Measurements from ENCODE around the gene MPPED2. TPM values are rescaled to one million over a fixed set of nuclear protein-coding genes. Genes with fewer than 3 reads are reported as not detected.

The MPPED2 gene
- total RNA-seq, 8 experiments from 2014 or later = 0.56 to 25.6 (median 11.8) TPM

DNA sequence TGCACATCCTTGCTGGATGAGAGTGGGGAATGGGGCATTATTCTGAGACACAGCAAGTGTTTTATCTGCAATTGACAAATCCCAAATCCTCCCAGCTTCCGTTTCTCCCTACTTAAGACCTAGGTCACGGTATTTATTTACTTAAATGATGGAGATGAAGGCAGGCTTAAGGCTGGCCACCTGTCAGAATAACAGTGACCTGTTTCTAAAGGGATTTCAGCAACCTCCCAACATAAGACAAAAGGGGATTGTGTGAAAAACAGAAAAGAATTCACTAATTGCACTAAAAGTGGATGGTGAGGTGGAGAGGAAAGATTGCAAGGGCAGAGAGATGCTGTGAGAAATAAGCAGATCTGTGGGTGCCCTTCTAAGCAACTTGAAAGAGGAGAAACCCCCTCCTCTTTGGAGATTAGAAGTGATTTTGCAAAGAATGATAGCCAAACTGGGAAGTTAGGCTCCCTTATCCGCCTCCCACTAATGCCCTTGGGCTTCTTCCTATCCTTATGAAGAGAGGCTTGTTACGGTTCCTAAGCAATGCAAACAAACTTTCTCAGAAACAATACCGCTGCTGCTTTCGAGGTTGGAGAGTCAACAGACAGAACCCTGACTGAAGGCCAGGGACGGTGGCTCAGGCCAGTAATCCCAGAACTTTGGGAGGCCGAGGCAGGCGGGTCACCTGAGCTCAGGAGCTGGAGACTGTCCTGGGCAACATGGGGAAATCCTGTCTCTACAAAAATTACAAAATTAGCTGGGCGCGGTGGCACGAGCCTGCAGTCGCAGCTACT is 179.0 kb downstream of the MPPED2 start:
- Histone ChIP-seq H3K4me1 (replicated peaks in 1 of 2) (peaks cover 3 to 25% of the 10 kb centered on the region in 2 donors), H3K27ac (no peak overlapping the region), H3K4me3 (no peak overlapping the region)
- in situ Hi-C loops (cut with MboI; ENCODE audit: low pct_unique_long_range_greater_than_20kb in 2 of 9, low sequenced_read_pairs in 9 of 9, unreplicated experiment in 9 of 9) = no loop called here
- WGBS, 10 experiments = 21 to 96% (median 66%) methylated on average over 3 to 12 of the region's 13 CpGs; no CpG with 5 or more reads in 1 of the 10 experiments
- ATAC-seq (replicated peaks in 6 of 8) = peak in 1 of 8 experiments; percentile 65

DNA sequence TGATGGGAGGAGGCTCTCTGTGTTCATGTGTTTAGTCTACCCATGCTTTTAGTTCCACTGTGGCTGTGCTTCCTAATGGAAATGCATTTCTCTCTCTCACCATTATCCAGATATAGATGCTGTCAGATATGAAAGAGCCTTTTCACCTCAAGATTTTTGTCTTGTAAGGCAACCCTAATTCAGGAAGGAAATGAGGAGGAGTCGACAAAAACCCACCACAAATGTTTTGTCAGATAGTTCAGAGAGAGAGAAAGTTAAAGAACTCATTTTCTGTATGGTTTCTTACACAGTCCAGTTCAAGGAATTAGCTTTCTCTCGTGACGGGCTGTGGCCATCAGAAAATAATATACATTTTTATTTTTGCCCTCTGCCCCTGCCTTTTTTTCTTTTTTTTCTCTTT is 180.8 kb downstream of the MPPED2 start:
- Histone ChIP-seq H3K4me3 (no peak overlapping the region), H3K4me1 (replicated peaks in 1 of 2) (peaks cover 3 to 21% of the 10 kb centered on the region in 2 donors), H3K27ac (no peak overlapping the region)
- in situ Hi-C loops (cut with MboI; ENCODE audit: low pct_unique_long_range_greater_than_20kb in 2 of 9, low sequenced_read_pairs in 9 of 9, unreplicated experiment in 9 of 9) = no loop called here
- WGBS, 10 experiments = 0 to 100% (median 85%) methylated on average over 1 to 3 of the region's 3 CpGs; no CpG with 5 or more reads in 3 of the 10 experiments
- ATAC-seq (replicated peaks in 6 of 8) = peak in 1 of 8 experiments; percentile 27

DNA sequence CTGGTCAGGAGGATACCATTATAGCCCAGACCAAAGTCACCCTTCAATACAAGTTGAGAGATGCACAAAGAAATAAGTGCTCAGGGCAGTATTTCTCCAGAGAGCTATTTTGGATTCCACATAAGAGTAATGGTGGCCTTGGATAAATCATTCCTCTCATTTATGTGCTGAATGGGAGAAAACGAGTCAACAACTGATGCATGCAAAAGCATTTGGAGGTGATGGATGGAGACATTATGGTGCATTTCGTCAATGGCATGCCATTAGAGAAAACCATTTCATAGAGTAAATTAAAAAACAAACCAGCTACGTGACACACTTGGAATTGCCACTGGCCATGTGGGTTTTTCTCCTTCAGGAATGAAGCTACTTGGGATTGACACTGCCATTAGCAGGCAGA is 182.0 kb downstream of the MPPED2 start:
- in situ Hi-C loops (cut with MboI; ENCODE audit: low pct_unique_long_range_greater_than_20kb in 2 of 9, low sequenced_read_pairs in 9 of 9, unreplicated experiment in 9 of 9) = no loop called here
- H3K4me1 ChIP-seq (replicated peaks in 1 of 2) = peaks cover 3 to 23% of the 10 kb centered on the region in 2 donors
- H3K4me3 ChIP-seq = no peak overlapping the region
- peak in 5 of 8 experiments; percentile 18 to 59 (median 43) for ATAC-seq (replicated peaks in 6 of 8)
- no peak overlapping the region for H3K27ac ChIP-seq
- 0 to 75% (median 34%) methylated on average over 1 to 3 of the region's 3 CpGs; no CpG with 5 or more reads in 4 of the 10 experiments for WGBS, 10 experiments

DNA sequence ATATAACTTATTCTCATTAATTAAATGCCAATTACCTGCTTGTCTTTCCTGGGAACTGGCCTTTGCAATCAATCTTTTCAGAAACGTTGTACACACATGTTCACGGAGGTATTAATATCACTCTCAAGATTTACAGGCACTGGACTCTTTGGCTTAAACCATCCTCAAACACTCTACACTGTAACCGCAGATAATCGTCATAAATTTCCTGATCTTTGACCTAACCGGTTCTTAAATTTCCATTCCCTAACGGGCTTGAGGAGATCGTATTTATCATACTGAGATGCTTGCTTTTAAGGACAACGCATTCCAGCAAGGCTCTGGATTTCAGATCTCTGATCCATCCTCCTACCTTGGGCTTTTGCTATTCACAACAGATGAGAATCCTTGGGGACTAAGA is 190.4 kb downstream of the MPPED2 start:
- Histone ChIP-seq H3K4me3 (no peak overlapping the region), H3K4me1 (replicated peaks in 1 of 2) (peaks cover 11 to 29% of the 10 kb centered on the region in 2 donors), H3K27ac (no peak overlapping the region)
- WGBS, 10 experiments = 0 to 65% (median 45%) methylated on average over 1 to 8 of the region's 8 CpGs; no CpG with 5 or more reads in 1 of the 10 experiments
- ATAC-seq (replicated peaks in 6 of 8) = peak in 5 of 8 experiments; percentile 57 to 94 (median 89)
- in situ Hi-C loops (cut with MboI; ENCODE audit: low pct_unique_long_range_greater_than_20kb in 2 of 9, low sequenced_read_pairs in 9 of 9, unreplicated experiment in 9 of 9) = no loop called here

DNA sequence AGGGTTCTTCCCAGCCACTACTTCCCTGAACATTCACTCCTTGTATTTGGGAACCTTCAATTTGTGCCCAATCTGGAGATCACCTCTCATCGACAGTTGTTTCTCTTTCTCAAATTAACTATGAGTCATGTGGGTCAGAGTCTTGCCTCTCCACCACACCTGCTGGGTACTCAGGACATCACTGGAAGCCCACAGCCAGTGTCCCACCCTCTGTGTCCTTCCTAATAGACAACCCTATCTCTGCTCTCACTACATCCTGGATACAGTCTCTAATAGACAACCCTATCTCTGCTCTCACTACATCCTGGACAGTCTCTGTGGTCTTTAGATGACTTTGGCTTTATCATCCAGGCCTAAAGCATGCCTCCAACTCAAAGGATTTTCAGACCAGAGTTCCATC is 193.1 kb downstream of the MPPED2 start:
- peaks cover 22 to 32% of the 10 kb centered on the region in 2 donors for H3K4me1 ChIP-seq (replicated peaks in 1 of 2)
- no peak overlapping the region for H3K4me3 ChIP-seq
- ATAC-seq (replicated peaks in 6 of 8) = no peak
- WGBS, 10 experiments = 0 to 100% (median 85%) methylated on average over 1 of the region's 1 CpG; no CpG with 5 or more reads in 4 of the 10 experiments
- no peak overlapping the region for H3K27ac ChIP-seq
- in situ Hi-C loops (cut with MboI; ENCODE audit: low pct_unique_long_range_greater_than_20kb in 2 of 9, low sequenced_read_pairs in 9 of 9, unreplicated experiment in 9 of 9) = no loop called here

DNA sequence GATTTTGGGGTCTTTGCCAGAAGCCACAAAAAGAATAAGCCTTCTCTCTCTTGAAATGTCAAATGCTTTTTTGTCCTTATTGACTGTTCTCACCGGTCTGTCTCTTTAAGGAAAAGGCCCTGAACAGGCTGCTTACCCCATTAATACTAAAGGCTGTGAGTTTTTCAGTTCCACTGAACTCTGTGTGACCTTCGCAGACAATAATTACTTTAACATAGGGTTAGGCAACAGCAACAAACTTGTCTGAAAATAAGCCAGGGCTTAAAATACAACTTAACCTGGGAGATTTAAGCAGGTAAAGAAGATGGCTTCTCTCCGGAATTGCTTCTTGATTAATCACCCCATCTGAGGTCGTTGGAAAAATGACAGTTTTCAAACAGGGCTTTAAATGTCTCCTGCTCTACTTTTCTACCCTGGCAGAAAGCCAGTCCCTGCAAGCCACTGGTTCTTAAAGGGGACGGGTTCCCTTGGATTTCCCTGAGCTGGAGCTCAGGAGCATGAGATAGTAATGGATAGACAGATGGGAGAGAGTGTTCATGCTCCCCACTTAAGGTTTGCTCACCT is 193.8 kb downstream of the MPPED2 start:
- ATAC-seq (replicated peaks in 6 of 8) = peak in 6 of 8 experiments; percentile 29 to 62 (median 41)
- Histone ChIP-seq H3K4me1 (replicated peaks in 1 of 2) (peaks cover 22 to 33% of the 10 kb centered on the region in 2 donors), H3K4me3 (no peak overlapping the region), H3K27ac (no peak overlapping the region)
- in situ Hi-C loops (cut with MboI; ENCODE audit: low pct_unique_long_range_greater_than_20kb in 2 of 9, low sequenced_read_pairs in 9 of 9, unreplicated experiment in 9 of 9) = no loop called here
- WGBS, 10 experiments = 0 to 20% (median 7%) methylated on average over 1 to 4 of the region's 5 CpGs

DNA sequence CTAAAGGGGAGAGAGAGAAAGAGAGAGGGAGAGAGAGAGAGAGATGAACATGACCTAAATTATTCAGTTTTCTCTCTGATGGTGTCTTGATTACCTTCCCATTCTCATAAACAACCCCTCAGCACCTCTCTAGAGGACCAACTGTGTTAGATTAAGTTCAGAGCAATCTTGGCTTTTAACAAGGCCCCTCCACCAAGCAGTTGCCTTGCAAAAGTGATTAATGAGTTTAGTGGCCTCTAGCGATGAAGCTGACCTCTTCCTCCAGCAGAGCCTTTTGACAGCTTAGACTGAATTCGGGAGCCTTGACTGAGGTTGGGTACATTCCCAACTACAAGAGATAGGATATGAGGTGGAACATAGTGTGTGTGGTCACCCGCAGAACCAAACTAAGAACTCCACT is 197.2 kb downstream of the MPPED2 start:
- Histone ChIP-seq H3K27ac (no peak overlapping the region), H3K4me3 (no peak overlapping the region), H3K4me1 (replicated peaks in 1 of 2) (peaks cover 19 to 22% of the 10 kb centered on the region in 2 donors)
- 0 to 100% (median 51%) methylated on average over 1 to 3 of the region's 3 CpGs; no CpG with 5 or more reads in 3 of the 10 experiments for WGBS, 10 experiments
- ATAC-seq (replicated peaks in 6 of 8) = no peak
- in situ Hi-C loops (cut with MboI; ENCODE audit: low pct_unique_long_range_greater_than_20kb in 2 of 9, low sequenced_read_pairs in 9 of 9, unreplicated experiment in 9 of 9) = no loop called here

DNA sequence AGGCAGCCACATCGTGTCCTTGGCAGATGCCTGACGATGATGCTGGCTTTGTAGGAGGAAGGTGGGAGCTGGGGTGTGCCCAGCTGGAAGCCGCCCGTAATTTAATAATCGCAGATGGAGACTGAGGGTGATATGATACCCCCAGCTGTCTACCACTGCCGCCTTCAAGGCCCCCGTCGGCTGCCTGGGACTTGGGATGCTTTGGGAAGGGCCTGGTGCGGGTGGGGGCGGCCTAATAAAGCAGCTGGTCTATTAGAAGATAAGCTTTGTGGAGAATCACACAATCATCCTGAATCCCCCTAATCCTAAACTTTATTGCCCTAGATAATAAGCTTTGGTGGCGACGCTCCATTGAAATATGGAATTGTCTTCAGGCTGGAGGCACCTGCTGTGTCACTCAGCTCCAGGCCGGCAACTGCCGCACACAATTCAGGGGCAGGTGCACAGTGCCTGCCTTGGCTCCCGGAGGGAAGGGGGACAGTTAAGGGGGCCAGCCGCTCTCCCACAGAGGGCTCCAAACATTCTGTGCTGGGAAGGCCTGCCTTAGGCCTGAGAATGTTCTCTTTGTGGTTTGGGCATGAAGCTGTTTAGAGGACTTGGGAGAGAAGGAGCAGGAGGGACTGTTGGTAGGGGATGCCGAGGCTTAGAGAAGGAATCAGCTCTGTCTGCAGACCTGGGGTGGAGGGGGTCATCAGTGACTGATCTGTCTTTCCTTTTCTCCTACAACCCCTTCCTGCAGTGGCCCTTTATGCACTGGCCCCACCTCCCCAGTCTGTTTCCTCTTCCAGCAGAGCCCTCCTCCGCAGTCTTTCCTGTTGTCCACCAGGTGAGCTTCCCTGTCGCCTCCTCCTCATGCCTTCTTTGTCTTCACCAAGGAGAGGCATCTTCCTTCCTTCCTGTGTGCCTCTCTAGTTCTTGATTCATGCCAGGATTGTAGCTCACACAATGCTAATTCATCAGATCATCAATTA is 198.0 kb downstream of the MPPED2 start:
- in situ Hi-C loops (cut with MboI; ENCODE audit: low pct_unique_long_range_greater_than_20kb in 2 of 9, low sequenced_read_pairs in 9 of 9, unreplicated experiment in 9 of 9) = no loop called here
- WGBS, 10 experiments = 24 to 95% (median 78%) methylated on average over 1 to 7 of the region's 19 CpGs; no CpG with 5 or more reads in 3 of the 10 experiments
- ATAC-seq (replicated peaks in 6 of 8) = no peak

DNA sequence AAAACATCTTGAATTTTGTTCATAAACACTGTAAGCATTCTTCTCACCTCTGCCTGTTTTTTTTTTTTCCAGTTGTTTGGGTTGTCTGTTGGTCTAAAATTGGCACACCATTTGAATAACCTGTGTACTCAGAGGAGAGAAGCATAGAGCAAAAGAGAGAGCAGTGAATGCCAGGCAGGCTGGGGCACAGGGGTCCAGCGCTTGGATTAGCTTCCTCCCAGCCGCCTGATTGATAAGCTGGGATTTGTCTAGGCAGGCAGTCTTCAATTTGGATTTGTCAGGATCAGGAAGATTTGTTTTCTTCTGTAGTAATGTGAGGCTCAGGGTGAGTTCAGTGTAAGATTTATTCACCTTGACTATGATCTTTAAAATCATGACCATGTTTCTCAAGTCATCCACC is 204.3 kb downstream of the MPPED2 start:
- in situ Hi-C loops (cut with MboI; ENCODE audit: low pct_unique_long_range_greater_than_20kb in 2 of 9, low sequenced_read_pairs in 9 of 9, unreplicated experiment in 9 of 9) = no loop called here
- H3K27ac ChIP-seq = no peak overlapping the region
- no peak for ATAC-seq (replicated peaks in 6 of 8)
- H3K4me1 ChIP-seq (replicated peaks in 1 of 2) = peaks cover 4% of the 10 kb centered on the region in 2 donors
- WGBS, 10 experiments = 19 to 93% (median 74%) methylated on average over 2 of the region's 2 CpGs; no CpG with 5 or more reads in 4 of the 10 experiments
- no peak overlapping the region for H3K4me3 ChIP-seq

More for the DNA sequence above, 198.0 kb downstream of the MPPED2 start:
- H3K4me1 ChIP-seq (replicated peaks in 1 of 2) = peaks cover 19 to 22% of the 10 kb centered on the region in 2 donors
- H3K4me3 ChIP-seq = no peak overlapping the region
- no peak overlapping the region for H3K27ac ChIP-seq

DNA sequence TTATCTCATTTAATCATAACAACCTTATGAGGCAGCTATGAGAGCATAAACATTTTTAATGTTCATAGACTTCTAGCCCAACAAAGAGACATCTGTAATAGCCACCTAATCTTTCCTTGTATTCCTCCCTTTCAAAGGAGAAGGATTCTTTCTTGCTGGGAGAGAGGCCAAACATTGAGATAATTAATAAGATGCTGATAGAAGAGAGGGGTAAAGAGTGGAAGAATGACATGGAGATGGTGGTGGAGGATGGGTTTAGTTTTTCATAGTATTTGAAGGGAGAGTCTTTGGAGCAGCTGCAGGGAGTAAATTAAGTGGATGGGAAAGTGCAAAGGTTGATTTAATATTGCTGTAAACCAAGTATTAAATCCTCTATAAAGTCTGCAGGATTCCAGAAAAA is 205.3 kb downstream of the MPPED2 start:
- Histone ChIP-seq H3K27ac (no peak overlapping the region), H3K4me3 (no peak overlapping the region), H3K4me1 (replicated peaks in 1 of 2) (peaks cover 4 to 7% of the 10 kb centered on the region in 2 donors)
- in situ Hi-C loops (cut with MboI; ENCODE audit: low pct_unique_long_range_greater_than_20kb in 2 of 9, low sequenced_read_pairs in 9 of 9, unreplicated experiment in 9 of 9) = no loop called here
- no peak for ATAC-seq (replicated peaks in 6 of 8)

DNA sequence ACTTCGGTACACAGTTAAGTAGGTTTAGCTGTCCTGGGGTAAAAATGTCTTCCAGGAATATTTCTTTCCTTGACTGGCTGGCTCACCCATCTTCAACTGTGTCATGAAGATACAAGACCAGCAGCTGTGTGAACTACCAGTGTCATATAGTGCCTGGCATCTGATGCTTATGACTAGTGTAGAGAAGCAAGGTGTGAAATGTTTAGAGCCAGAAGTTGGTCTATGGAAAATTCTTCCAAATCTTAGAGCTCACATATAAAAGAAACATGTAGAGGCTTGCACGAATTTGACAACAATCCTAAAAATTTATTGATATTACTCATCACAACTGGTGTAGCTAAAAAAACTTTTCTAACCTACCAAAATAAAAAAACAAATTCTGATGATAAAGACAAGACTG is 208.8 kb downstream of the MPPED2 start:
- in situ Hi-C loops (cut with MboI; ENCODE audit: low pct_unique_long_range_greater_than_20kb in 2 of 9, low sequenced_read_pairs in 9 of 9, unreplicated experiment in 9 of 9) = no loop called here
- Histone ChIP-seq H3K27ac (no peak overlapping the region), H3K4me3 (no peak overlapping the region), H3K4me1 (replicated peaks in 1 of 2) (peaks cover 2 to 7% of the 10 kb centered on the region in 2 donors)
- no peak for ATAC-seq (replicated peaks in 6 of 8)
- 0 to 100% (median 53%) methylated on average over 1 to 2 of the region's 2 CpGs; no CpG with 5 or more reads in 2 of the 10 experiments for WGBS, 10 experiments

DNA sequence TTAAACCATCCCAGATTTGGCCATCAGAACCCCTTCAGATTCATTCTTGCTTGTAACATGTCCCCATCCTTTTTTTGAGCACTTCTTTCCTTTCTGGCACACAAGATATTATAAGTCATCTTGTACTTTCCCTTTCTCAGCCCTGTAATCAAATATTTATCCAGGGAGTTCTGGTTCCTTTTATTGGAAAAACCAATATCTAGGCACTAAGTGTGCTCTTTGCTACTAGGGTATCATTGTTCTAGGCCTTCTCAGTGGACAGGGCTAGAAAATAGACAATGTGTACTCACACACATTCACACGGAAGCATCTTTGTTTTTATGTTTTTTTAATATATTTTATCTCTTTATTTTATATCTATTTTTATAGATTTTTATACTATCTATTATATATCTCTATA is 216.0 kb downstream of the MPPED2 start:
- in situ Hi-C loops (cut with MboI; ENCODE audit: low pct_unique_long_range_greater_than_20kb in 2 of 9, low sequenced_read_pairs in 9 of 9, unreplicated experiment in 9 of 9) = loop anchor here in 5 of 9 experiments (25.0 kb wide), 3 partner anchors 217 to 542 kb away; partner anchors contain the start of gene MPPED2 (in 1 of the 5)
- peaks cover 0 to 4% of the 10 kb centered on the region in 2 donors for H3K4me1 ChIP-seq (replicated peaks in 1 of 2)
- no peak overlapping the region for H3K4me3 ChIP-seq
- WGBS, 10 experiments = 0 to 100% (median 71%) methylated on average over 1 of the region's 1 CpG; no CpG with 5 or more reads in 1 of the 10 experiments
- no peak overlapping the region for H3K27ac ChIP-seq
- ATAC-seq (replicated peaks in 6 of 8) = no peak

All from motor neuron (in vitro differentiated cells).